ENCODE data around the gene METAP2.

Gene METAP2

DNA sequence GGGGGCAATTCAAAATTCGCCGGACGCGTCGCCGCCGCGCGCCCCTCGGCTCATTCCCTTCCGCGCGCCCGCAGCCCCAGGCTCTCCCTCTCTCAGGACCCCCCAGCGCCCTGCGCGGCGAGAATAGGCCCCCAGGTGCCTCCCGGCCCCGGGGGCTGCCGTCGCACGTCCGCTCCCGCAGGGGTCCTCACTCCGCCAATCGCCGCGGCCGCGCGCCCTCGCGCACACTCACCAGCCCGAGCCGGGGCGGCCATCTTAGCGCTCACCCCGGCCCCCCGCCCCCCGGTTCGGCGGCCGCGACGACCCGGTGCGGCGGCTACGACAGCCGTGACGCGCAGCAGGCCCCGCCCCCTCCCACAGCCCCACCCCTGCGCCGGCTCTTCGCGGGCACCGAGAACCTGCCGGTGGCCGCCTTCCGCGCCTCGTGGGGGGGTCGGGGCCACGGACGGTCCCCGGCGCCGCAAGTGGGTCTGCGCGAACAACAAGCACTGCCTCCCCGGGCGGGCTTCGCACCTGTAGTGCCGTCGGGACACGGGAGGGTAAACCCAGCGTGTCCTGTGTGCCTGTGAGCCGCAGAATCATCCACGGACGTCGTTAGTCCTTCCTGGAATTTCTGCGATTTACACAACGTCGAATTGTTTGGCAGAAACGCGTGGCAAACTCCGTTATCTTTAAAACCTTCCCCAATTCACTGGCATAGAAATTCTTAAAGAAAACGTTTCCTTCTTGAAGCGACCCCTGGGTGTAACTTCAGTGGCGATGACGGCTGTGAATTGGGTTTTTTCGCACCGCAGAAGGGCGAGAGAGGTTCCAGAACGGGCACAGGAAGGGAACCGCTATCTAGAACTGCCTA, 74.8 kb downstream of the METAP2 start:
- DNase-seq (ENCODE audit: low spot score), result no peak

DNA sequence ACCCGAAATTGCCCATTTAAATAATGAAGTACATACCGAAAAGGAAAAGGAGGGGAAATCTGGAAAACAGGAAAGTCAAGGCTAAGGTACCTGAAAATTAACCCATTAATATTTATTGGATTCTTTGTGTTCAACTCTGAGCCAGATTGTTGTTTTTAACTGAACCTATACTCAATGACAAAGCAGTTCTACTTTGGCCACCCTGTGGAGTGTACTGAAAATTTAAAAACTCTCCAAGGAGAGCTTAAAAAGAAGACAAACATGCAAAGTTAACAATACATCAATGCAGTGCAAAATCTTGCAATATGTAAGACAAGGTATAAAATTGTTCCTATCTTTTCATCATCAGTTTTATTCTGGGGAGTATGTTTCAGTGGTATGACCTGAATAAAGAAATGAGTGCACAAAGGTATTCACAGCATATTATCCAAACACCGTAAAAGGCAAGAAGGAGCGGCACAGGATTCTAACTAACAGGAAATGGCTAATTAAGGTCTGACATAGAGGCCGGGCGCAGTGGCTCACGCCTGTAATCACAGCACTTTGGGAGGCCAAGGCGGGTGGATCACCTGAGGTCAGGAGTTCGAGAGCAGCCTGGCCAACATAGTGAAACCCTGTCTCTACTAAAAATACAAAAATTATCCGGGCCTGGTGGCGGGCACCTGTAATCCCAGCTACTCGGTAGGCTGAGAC, 75.6 kb downstream of the METAP2 start:
- DNase-seq (ENCODE audit: low spot score), result no peak

DNA sequence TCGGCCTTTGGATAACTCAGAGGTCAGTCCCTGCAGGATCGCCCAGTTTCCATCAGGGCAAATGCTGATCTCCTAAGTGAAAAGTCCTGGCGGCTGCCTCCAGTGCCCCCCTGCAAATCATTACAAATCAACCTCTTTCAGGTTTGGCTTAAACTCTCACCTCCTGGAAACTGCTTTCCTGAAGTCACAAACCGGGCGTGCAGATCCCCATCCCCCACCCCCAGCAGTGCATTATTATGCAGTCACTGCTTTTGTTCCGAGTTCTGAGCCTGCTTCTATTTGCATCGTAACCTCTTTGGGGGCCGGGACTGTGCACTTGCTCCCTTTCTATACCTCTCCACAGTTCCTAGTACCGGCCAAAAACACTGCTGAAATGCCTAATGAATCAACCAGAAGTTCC, 77.4 kb downstream of the METAP2 start, which contains the start of gene USP44:
Gene USP44 (minus strand): TSS at position 172 of the 400 bp plus-strand sequence. CDS start 17,220 bp downstream, outside the sequence.
- no peak for DNase-seq (ENCODE audit: low spot score)

DNA sequence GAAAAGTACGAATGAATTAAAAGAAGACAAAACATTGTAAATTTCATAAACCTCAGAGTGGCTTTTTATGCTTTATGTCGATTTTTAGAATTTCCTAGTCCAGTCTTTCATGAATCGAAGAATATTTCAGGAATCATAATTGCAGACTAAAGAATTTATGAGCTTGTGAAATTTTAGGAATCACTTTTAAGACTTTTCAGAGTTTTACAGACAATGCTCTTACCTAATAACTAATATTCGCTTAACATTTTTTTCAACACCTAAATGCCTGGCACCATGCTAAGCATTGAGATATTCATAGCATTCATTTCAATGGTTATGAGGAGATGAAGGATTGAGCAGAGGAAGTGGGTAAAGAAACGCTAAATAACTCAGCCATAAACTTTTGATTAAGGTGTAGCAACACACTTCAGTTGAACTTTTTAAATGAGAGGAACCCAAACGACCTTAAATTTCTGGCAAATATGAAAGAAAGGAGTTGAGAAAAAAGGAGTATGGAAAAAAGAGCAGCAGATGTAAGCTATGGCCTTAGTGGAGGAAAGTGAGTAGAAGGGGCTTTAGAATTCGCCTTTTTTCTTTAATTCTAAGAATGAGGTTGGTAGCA, 78.1 kb downstream of the METAP2 start:
- no peak for DNase-seq (ENCODE audit: low spot score)

DNA sequence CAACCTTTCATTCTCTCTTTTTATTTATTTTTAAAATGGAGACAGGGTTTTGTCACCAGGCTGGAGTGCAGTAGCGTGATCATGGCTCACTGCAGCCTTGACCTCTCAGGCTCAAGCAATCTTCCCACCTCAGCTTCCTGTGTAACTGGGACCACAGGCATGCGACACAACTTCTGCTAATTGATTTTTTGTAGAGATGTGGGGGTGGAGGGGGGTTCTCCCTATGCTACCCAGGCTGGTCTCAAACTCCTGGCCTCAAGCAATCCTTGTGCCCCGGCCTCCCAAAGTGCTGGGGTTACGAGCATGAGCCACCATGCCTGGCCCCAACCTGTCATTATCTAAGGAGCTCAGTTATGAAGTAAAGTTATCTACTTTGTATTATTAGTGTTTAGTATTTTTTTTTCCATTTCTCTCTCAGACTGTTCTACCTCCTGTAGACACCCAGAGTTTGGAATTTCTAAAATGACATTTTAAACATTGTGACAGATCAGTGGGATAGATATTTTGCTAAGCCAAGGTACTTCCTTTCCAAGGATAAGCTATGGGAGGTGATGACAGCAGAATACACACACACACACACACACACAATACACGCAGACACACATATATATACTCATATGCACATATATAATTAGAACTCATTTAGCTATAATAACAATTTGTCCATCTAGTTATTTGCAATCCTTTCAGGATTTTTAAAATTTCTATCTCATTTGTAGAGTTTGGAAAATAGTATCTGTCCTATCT, 79.4 kb downstream of the METAP2 start:
- DNase-seq (ENCODE audit: low spot score), result no peak

DNA sequence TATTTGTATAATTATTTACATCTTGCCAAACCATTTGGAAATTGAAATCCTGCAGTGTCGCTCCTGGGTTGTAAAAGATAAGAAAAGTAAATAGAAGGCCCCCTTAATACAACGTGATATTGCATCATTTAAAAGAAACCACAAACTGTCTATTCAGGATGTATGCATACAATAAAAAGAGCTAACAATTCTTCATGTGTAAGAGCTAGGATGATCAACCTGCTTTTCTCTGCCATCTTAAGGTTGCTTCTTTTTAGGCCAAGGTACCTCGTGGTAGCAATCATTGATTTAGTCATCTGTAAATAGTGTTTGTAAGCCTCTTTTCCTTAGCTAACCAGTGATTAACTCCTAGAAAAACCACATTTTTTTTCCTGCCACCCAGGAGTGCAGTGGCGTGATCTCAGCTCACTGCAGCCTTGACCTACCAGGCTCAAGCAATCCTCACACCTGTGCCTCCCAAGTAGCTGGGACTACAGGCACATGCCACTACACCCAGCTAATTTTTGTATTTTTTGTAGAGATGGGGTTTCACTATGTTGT, 80.7 kb downstream of the METAP2 start:
- DNase-seq (ENCODE audit: low spot score), result no peak

DNA sequence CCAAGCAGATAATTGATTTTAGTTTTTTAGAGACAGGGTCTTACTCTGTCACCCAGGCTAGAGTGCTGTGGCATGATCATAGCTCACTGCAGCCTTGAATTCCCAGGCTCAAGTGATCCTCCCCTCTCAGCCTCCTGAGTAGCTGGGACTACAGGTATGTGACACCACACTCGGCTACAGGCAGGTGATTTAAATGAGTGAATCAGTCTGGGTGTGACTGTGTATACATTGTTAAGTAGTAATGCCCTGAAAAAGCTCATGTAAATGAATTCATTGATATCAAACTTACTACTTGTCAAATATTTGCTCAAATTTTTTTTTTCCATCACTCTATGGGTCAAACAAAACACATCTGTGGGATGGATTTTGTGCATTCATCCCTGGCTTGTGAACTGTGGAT, 83.7 kb downstream of the METAP2 start:
- DNase-seq (ENCODE audit: low spot score), result no peak

Small RNAs within 50 kb of the gene (small RNA-seq; reads per million reads assigned to genes)
- 0 reads per million in 2 experiments for gene RNU6-735P
